Measurements from ENCODE around the gene MFN1.

Gene MFN1

DNA sequence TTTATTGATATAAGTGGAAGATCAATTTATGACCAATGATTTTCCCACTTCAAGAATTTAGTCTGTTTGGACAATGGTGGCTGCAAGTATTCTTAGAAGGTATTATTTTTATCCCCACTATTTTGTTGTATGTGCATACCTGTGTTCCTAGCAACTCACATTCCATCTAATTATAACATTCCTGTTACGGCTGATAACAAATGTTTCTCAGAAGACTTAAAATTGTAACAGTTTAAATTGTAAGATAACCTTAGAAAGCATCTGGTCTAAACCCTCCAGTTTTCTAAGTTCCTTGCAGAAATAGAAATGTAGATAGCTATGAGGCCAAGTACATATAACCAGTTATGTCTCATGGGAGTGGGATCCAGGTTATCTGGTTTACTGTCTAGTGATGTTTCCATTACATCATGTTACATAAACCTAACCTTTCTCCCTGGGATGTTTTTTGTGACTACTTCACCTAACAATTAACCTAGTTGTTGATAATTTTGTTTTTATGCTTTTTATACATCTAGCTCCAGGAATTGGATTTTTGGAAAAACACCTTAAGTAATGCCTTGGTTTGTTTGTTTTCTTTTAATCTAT lies 11.1 kb upstream of the MFN1 start:
- DNase-seq (ENCODE audit: low read depth in 2 of 2), result no peak

DNA sequence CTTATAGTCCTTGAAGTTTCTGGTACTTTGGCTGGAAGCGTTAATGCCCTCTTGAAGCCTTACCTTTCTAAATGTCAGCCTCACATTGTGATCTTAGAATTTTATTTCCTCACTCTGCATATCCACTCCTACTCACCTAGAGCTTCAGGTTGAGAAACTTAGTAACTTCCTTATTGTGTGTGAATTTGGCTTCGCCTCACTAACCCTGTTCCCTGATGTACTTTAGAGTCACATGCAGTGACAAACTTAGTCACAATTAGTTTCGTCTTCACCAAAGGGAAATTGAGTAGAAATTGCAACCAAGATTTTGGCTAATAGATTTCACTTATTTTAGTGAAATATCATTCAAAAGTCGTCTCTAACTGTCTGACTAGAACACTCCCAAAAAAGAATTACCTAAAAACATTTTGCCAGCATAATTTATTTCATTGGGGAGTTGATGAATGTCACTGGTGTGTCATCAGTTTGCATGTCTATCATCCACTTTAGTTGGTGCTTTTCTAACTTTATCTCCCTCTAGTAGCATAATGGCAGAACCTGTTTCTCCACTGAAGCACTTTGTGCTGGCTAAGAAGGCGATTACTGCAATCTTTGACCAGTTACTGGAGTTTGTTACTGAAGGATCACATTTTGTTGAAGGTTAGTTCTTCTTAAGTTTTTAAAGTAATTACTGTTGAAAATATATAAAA lies 960 bp downstream of the MFN1 start:
- DNase-seq (ENCODE audit: low read depth in 2 of 2), result no peak

DNA sequence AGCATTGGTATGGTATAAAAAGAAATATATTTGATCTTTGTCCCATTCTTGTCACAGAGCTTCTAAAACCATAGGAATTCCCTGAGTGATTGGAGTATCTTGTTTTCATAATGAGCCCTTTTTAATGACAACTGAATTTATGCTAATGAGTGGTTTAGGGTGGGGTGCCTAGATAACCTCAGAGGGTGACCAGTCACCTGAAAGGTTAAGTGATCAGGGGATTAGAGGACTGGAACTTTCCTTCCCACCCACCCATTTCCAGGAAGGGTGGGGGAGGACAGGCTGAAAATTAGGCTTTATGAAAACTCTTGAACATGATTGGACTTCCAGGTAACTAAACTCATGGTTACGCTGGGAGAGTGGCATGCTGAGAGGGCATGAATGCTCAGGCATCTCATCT lies 8.5 kb downstream of the MFN1 start:
- DNase-seq (ENCODE audit: low read depth in 2 of 2), result no peak

DNA sequence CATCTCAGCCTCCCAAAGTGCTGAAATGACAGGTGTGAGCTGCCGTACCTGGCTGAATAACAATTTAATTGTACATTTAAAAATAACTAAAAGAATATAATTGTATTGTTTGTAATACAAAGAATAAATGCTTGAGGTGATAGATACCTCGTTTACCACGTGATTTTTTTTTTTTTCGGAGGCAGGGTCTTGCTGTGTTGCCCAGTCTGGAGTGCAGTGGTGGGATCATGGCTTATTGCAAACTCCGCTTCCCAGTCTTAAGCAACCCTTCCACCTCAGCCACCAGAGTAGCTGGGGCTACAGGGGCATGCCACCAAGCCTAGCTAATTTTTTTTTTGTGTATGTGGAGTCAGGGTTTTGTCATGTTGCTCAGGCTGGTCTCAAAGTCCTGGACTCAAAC lies 15.8 kb downstream of the MFN1 start:
- DNase-seq (ENCODE audit: low read depth in 2 of 2), result no peak

DNA sequence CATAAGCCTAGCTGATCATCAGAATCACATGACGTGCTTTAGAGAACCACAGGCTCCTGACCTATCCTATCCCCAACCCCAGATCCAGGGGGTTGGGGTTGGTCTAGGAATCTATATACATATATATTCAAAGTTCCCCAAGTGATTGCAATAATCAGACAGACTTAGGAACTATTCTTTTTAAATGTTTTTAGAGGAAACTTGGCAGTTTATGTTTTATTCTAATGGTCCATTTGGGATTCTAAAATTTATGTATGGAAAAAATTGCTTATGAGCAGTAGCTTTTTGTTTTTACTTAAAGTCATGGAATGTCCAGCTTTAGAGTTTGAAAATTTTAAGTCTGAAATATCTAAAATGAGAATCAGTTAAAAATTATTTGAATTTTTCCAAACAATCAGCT lies 22.1 kb downstream of the MFN1 start:
- no peak for DNase-seq (ENCODE audit: low read depth in 2 of 2)

DNA sequence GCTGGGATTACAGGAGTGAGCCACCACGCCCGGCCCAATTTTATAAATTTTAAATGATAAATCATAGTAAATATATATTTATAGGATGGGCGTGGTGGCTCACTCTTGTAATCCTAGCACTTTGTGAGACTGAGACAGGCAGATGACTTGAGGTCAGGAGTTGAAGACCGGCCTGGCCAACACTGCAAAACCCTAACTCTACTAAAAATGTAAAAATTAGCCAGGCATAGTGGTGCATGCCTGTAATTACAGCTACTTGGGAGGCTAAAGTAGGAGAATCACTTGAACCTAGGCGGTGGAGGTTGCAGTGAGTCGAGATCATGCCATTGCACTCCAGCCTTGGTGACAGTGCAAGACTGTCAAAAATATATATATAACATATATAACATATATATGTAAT lies 26.4 kb downstream of the MFN1 start:
- DNase-seq (ENCODE audit: low read depth in 2 of 2), result no peak

DNA sequence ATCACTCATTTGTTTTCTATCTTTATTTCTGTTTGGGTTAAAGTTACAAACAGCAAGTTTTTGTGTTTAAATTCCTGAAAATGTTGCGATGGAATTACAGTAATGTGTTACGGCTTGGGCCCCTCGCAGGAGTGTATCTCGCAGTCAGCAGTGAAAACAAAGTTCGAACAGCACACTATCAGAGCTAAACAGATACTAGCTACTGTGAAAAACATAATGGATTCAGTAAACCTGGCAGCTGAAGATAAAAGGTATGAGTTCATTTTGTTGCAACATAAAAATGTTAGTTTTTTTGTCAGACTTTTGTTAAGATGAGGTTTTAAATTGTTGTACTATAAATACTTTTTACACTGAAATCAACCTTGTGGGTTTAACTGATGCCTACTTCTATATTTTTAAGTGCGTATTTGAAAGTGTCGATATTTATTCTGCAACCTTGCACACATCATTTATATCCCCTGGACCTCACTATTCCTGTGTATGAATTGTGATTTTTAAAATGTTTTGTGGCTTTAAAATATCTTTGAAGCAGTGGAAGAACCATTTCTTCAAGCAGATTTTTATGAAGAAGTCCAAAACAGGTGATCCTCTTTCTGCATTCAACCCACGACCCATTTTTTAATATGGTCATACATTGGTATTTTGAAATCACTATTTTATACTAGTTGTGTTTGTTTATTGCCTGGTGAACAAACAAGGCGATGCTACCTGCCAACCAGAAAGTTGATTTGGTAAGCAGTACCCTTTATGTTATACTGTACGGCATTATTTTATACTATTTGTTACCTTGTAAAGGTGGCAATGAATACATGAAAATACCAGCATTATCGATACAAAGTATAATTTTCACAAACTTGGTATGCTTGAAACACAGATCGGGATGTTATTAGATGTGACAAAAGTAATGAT lies 27.8 kb downstream of the MFN1 start:
- DNase-seq (ENCODE audit: low read depth in 2 of 2), result no peak

DNA sequence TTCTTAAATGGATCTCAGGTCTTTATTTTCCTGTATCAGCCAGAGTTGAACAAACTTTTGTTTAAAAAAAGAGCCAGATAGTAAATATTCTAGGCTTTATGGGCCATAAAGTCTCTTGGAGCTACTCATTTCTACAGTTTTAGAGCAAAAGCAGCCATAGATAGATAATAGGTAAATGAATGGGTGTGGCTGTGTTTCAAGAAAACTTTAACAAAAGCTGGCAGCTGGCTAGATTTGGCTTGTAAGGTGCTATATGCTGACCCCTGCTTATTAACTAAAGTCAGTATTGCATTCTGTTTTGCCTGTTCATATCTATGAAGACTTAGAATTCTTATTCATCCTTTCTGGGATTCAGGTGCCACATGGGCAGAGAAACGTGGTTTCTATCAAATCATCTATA lies 29.0 kb downstream of the MFN1 start:
- DNase-seq (ENCODE audit: low read depth in 2 of 2), result no peak

DNA sequence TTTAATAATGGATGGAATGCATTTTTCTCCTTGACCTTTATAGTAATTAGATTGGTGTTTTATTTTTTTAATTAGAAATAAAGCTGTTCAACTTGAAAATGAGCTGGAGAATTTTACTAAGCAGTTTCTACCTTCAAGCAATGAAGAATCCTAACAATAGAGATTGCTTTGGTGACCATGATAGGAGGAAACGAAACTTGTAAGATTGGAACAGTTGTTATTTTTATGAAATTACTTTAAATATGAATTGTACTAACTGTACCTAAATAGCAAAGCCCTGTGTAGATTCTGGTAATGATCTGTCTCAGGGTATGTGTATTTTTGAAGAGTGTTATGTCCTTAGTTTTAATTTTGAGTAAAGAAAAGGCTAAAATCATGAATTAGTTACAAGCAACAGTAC lies 44.4 kb downstream of the MFN1 start:
- DNase-seq (ENCODE audit: low read depth in 2 of 2), result no peak

DNA sequence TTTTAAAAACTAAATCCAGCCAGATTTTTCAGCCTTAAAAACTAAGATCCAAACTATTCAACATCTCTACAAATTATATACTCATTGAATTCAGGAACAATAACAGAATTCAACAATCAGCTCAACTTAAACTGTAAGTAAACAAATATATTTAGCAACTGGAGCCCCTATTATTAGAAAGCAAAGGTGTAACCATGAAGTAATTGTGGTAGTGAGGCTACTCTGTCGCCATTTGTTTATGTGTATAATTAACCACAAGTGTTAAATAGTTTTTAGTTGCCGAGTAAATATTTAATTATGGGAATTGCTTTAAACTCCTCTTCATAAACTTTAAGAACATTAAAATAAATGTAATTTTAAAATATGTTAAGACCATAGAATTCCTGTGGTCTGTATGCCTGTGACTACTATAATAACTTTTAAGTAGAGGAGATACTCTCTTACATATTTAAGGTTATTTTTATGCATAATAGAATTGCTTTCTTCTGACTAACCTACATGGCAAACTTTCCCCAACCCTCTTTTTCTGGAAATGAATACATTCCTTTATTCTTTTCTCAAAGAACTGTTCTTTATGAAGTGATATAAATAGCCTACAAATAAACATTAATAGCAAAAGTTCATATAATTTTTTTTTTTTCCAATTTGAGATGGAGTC lies 51.2 kb downstream of the MFN1 start:
- DNase-seq (ENCODE audit: low read depth in 2 of 2), result no peak

DNA sequence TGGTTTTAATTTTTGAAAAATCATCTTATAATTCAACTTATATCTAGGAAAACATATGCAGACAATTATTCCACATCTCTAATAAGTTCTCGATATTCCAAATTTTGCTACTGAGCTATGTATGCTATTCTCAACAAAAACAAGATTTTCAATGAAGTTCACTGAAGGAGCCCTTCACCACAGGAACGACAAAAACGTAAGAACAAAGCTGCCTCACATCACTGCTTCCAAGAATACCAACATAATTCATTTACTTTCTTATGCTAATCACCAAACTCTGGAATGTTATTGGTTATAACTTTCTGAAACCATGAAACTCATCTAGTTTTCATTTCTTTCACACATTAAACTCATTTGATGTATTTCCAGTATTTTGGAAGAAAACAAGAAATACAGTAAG lies 54.1 kb downstream of the MFN1 start:
- DNase-seq (ENCODE audit: low read depth in 2 of 2), result no peak

DNA sequence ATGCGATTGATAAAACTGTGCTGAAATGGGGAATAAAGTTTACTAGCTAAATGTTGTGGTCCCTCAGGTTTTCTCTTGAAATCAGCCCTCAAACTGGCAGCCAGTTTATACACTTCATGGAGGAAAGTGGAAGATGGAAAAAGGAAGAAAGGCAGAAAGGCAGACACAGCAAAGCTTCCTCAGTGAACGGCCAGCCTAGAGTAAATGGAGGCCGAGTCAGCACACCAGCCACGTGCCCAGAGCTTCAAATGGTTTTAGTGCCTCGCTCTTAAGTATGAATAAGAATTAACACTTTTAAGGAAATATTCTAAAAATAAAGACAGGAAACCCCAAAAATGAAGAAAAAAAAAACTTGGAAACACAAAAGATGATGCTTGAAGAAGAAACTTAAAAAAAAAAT lies 55.5 kb downstream of the MFN1 start:
- DNase-seq (ENCODE audit: low read depth in 2 of 2), result no peak

DNA sequence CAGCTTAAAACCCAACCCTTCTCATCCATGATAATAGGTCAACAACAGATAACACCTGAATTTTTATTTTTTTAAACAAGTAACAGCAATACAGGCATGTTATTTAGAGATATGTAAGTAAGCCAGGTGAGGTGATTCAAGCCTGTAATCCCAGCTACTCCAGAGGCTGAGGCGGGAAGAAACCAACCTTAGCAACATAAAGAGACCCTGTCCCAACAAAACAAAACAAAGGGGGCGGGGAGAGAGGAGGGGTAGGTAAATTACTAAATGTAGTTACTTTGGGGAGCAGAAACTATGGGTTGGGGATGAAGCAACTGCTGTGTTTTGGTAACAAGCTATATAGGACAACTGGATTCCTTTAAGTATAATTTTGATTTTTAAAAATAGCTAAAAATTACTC lies 56.8 kb downstream of the MFN1 start:
- no peak for DNase-seq (ENCODE audit: low read depth in 2 of 2)

DNA sequence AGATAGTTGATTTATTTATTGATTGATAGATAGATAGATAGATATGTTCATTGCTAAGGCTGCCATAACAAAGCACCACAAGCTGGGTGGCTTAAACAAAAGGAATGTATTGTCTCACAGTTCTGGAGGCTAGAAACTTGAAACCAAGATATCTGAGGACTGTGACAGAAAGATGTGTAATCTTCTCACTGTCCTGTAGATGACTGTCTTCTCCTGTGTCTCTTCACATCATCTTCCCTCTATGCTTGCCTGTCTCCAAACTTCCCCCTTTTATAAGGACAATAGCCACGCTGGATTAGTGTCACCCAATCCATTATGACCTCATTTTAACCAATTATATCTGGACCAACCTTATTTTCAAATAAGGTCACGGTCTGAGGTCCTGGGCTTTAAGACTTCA lies 62.8 kb downstream of the MFN1 start:
- DNase-seq (ENCODE audit: low read depth in 2 of 2), result no peak

DNA sequence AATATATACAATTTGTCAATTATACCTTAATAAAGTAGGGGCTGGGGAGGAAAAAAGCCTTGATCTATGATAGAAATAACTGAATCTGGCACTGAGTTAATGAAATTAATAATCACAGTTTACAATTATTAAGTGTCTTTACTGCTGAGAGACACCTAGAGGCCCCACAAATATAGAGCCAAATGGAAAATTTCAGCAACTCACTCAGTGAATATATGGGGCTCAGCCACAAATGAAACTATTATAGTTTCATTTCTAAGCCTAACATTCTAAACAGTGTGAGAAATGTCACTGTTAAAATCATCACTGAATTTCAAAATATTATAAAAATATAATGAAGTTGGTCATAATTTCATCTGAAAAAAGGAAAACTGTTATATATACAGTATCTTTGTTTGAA lies 63.5 kb downstream of the MFN1 start:
- DNase-seq (ENCODE audit: low read depth in 2 of 2), result no peak

DNA sequence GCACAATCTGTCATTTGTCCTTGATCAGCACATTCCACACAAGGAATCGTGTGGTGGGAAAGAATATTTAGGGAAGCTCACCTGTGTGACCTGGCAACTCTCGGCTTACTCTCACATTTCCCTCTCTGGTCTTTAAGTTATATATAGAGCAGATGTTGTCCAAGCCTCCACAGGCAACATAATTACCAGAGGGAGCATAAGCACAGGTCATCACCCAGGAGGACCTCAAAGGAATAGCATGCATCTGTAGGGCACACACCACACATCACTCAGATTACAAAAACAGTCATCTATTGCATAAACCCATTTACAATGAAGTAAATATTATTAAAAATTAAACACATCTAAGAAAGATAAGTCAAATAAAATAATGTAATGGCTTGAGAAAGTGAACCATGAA lies 67.3 kb downstream of the MFN1 start:
- DNase-seq (ENCODE audit: low read depth in 2 of 2), result no peak

DNA sequence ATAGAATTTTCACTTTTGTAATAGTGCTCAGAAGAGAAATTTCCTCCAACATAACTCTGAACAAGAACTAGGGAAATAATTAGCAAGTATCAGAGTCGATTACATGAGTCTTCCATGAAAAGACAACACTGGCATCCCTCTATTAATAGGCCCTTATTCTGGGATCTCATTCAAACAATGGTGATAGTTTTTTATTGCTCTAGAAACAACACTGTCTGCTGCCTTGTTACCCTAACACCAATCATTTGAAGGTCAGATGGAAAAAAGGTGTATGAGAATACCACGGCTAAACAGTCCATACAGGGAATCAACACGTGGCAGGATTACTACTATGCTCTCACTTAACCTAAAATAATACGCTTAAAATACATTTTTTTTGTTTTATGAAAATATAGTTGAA lies 67.9 kb downstream of the MFN1 start:
- no peak for DNase-seq (ENCODE audit: low read depth in 2 of 2)

DNA sequence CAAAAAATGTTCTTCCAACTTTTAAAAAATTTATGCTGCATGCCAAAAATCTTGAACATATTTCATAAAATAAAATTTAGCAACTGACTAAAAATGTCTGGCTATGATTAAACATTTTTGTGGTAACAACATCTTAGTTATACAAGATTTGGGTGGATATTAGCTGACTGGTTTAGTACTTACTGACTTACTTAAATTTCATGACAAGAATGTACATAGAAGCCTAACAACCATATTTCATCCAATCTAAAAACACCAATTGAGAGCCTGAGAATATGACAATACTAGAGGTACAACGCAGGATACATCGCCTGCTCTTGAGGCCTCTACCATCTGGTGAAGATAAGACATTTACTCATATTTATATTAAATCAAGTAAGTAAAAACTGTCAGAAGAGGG lies 69.2 kb downstream of the MFN1 start:
- DNase-seq (ENCODE audit: low read depth in 2 of 2), result no peak

DNA sequence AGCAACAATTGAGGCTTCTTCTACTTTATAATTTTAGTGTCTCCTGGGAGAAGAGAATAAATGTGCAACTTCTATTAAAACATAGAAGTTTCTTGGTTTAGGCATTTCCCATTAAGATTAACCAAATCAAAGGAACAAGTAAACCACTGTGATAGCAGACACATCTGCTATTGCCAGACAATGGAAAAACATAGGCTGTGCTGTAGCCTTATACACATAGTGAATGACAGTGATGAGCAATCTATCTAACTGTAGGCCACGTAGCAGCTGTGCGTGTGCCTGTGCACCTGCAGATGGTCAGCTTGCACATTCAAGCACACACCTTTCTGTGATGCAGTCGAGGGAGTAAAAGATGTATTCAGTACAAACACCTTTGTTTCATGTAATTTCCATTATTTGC lies 71.1 kb downstream of the MFN1 start:
- DNase-seq (ENCODE audit: low read depth in 2 of 2), result no peak

DNA sequence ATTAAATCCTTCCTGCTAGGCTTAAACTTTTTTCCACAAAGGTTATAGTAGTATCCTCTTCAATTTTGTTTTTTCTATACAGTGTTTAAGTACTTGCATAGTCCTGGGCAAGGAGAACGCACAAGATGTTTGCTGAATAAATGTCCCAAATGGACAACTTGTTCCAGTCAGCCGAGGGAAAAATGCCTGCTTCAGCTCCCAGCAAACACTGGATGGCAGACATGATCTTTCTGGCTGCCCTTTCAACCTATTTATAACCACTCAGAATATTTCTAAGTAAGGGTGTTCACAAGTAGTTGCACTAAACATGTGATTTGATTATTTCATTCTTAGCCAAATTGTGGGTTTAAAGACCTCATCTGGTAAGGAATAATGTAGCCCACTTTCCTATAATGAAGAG lies 74.0 kb downstream of the MFN1 start:
- DNase-seq (ENCODE audit: low read depth in 2 of 2), result no peak

DNA sequence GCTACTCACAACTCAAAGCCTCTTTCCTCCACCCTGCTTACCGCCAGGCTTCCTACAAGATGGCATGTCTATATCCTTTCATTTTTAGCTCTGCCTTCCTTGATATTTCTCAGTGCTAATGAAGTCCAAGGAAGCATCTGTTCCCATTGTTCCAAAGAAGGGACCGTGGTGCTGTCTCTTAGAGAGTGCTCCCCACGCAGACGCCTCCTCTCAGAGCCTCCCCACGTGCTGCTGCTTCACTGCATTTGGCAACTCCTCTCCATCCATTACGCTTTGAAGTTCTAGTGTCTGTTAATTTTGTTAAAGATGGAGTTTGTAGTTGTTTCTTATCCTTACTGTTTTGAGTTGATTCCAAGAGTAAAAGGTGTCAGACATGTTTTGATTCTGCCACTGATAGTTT lies 77.6 kb downstream of the MFN1 start:
- no peak for DNase-seq (ENCODE audit: low read depth in 2 of 2)

DNA sequence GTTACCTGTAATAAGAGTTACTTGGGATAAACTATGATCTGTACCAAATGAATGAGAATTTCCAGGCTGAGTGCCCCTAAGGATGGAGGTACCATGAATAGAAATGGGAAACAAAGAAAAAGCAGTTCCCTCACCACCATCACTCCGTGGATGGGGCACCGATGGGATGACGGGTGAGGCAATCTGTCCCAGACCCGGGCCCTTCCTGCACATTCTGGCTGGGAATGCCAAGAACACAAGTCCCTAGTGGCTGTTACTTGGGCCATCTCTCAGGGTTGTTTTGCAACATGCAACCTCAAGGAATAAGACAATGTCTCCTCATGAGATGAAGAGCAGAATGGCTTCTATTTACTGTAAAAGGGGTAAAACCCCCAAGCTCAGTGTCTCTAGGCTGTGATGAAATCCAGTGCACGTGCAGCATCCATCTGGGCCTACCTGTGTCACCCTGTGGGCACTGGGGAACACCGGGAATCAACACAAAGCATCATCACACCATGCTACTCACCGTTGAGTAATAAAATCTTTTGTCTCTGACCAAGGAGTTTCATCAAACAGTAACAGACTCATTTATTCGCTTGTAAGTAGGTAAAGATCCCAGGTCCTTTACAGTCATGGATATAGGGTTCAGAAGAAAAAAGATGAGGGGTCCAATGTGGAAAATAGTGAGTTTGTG lies 81.5 kb downstream of the MFN1 start:
- no peak for DNase-seq (ENCODE audit: low read depth in 2 of 2)
